GM23338 (cell line): ENCODE measurements around the gene PXYLP1. TPM values are rescaled to one million over a fixed set of nuclear protein-coding genes. Genes with fewer than 3 reads are reported as not detected.

ENCODE experiments used
- ATAC-seq: fragments of 200-7000 bp; cut with Tn5 transposase; 3 replicates; pipeline ENCODE4 v1.9.1; 2020
- DNase-seq: peaks from one replicate; pipeline ENCODE4 v3.0.0-alpha.2; 2015; ENCODE audit warnings: low spot score
- H2AFZ ChIP-seq: fragments of 200-600 bp; sonication (generic); 2 replicates; pipeline ENCODE4 v1.8.0; 2016; ENCODE audit warnings: antibody characterized with exemption, mild to moderate bottlenecking, moderate library complexity
- H3F3A ChIP-seq: fragments of 200-600 bp; sonication (generic); replicated peaks from 2 replicates; pipeline ENCODE4 v1.8.0; 2017; ENCODE audit warnings: antibody characterized with exemption, mixed run types, low read depth
- H3K27ac ChIP-seq: fragments of 200-600 bp; sonication (generic); 2 replicates; pipeline ENCODE4 v1.6.1; 2016; ENCODE audit warnings: low read depth
- H3K27me3 ChIP-seq: fragments of 200-600 bp; sonication (generic); 2 replicates; pipeline ENCODE4 v1.8.0; 2016; ENCODE audit warnings: mild to moderate bottlenecking, mixed run types, moderate library complexity; ENCODE audit not compliant: insufficient read depth
- H3K36me3 ChIP-seq: fragments of 200-600 bp; sonication (generic); 2 replicates; pipeline ENCODE4 v1.8.0; 2016; ENCODE audit warnings: mild to moderate bottlenecking; ENCODE audit not compliant: insufficient read depth
- H3K4me1 ChIP-seq: fragments of 200-600 bp; sonication (generic); 2 replicates; pipeline ENCODE4 v1.8.0; 2016; ENCODE audit warnings: mild to moderate bottlenecking, moderate library complexity; ENCODE audit not compliant: insufficient read depth
- H3K4me2 ChIP-seq: fragments of 200-600 bp; sonication (generic); 2 replicates; pipeline ENCODE4 v1.7.1; 2017; ENCODE audit warnings: mixed run types
- H3K4me3 ChIP-seq: fragments of 200-600 bp; sonication (generic); 2 replicates; pipeline ENCODE4 v1.6.1; 2016; ENCODE audit warnings: mixed run types
- H3K79me2 ChIP-seq: fragments of 200-600 bp; sonication (generic); replicated peaks from 2 replicates; pipeline ENCODE4 v1.8.0; 2017; ENCODE audit warnings: mild to moderate bottlenecking; ENCODE audit not compliant: insufficient read depth
- H3K9me2 ChIP-seq: fragments of 200-600 bp; sonication (generic); 2 replicates; pipeline ENCODE4 v1.8.0; 2017; ENCODE audit not compliant: insufficient read depth
- H4K20me1 ChIP-seq: fragments of 200-600 bp; sonication (generic); replicated peaks from 2 replicates; pipeline ENCODE4 v1.8.0; 2017; ENCODE audit warnings: mild to moderate bottlenecking; ENCODE audit not compliant: insufficient read depth
- H3K27ac Mint-ChIP-seq: 2 replicates; pipeline ENCODE4 v1.8.0; 2020; ENCODE audit warnings: inconsistent platforms, mild to moderate bottlenecking, moderate library complexity, mixed read lengths
- H3K27me3 Mint-ChIP-seq: 3 replicates; pipeline ENCODE4 v1.8.0; 2022; ENCODE audit warnings: low read depth, mild to moderate bottlenecking, moderate library complexity, mixed read lengths, inconsistent platforms; ENCODE audit not compliant: insufficient read depth, poor library complexity
- H3K36me3 Mint-ChIP-seq: 3 replicates; pipeline ENCODE4 v1.8.0; 2021; ENCODE audit warnings: low read depth, mild to moderate bottlenecking, inconsistent platforms, moderate library complexity, mixed read lengths
- H3K4me1 Mint-ChIP-seq: 3 replicates; pipeline ENCODE4 v1.8.0; 2020; ENCODE audit warnings: mild to moderate bottlenecking, inconsistent platforms, mixed read lengths
- H3K4me3 Mint-ChIP-seq: 3 replicates; pipeline ENCODE4 v1.8.0; 2021; ENCODE audit warnings: moderate library complexity, mild to moderate bottlenecking, inconsistent platforms, mixed read lengths
- H3K9me3 Mint-ChIP-seq: 3 replicates; pipeline ENCODE4 v1.8.0; 2020; ENCODE audit warnings: moderate library complexity, mild to moderate bottlenecking, inconsistent platforms, mixed read lengths
- CREB1 ChIP-seq: fragments of 250-450 bp; sonication (Bioruptor Pico); IDR thresholded peaks from 2 replicates; pipeline ENCODE4 v1.5.0; 2020; ENCODE audit warnings: low read depth, mild to moderate bottlenecking, moderate library complexity
- EZH2 ChIP-seq: fragments of 200-600 bp; sonication (generic); IDR thresholded peaks from one replicate; pipeline ENCODE4 v1.8.0; 2017; ENCODE audit warnings: antibody characterized with exemption, mild to moderate bottlenecking, low read depth; ENCODE audit not compliant: unreplicated experiment
- EZH2phosphoT487 ChIP-seq: fragments of 200-600 bp; sonication (generic); IDR thresholded peaks from one replicate; pipeline ENCODE4 v1.8.1; 2018; ENCODE audit warnings: antibody characterized with exemption; ENCODE audit not compliant: unreplicated experiment
- NANOG ChIP-seq: IDR thresholded peaks from 2 replicates; pipeline ENCODE4 v1.6.1; 2016; ENCODE audit warnings: antibody characterized with exemption, borderline replicate concordance
- POLR2AphosphoS5 ChIP-seq: IDR thresholded peaks from 2 replicates; pipeline ENCODE4 v1.6.1; 2016; ENCODE audit warnings: antibody characterized with exemption, low read depth
- STAT1 ChIP-seq: IDR thresholded peaks from one replicate; pipeline ENCODE4 v1.6.1; 2016; ENCODE audit warnings: antibody characterized with exemption; ENCODE audit not compliant: unreplicated experiment
- ZNF114 ChIP-seq: fragments of 250-450 bp; sonication (Bioruptor Pico); IDR thresholded peaks from 2 replicates; pipeline ENCODE4 v1.5.0; 2020; ENCODE audit warnings: mild to moderate bottlenecking, moderate library complexity
- ZNF331 ChIP-seq: fragments of 250-450 bp; sonication (Bioruptor Pico); IDR thresholded peaks from 2 replicates; pipeline ENCODE4 v1.5.0; 2020; ENCODE audit warnings: low read depth, mild to moderate bottlenecking, moderate library complexity
- polyA plus RNA-seq: library from polyadenylated mRNA; unstranded; fragments of >200 nt; fragmentation: Nextera tagmentation; extraction: Ambion mirVana; gene quantifications from 2 replicates; pipeline ENCODE4 v1.2.1, GENCODE V29; 2016
- total RNA-seq: library from RNA; depleted of rRNA; stranded (reverse); fragments of >200 nt; shearing (Covaris generic); gene quantifications from 2 replicates; pipeline ENCODE4 v1.2.3, GENCODE V29; 2014
- TF ChIP-seq, protein P1 (sequence below): fragments of 250-450 bp; sonication (Bioruptor Pico); IDR thresholded peaks from 2 replicates; pipeline ENCODE4 v1.5.0; 2020; ENCODE audit warnings: mild to moderate bottlenecking, moderate library complexity
- TF ChIP-seq, protein P2 (sequence below), 2 experiments: fragments of 200-600 bp in 1 of 2; sonication (generic) in 1 of 2; conservative IDR thresholded peaks; 2 replicates each; pipeline versions ENCODE4 v1.5.1 to v1.6.1; 2016 to 2017; ENCODE audit warnings: antibody characterized with exemption in 2 of 2, low read depth in 2 of 2, mild to moderate bottlenecking in 2 of 2, moderate library complexity in 1 of 2
- TF ChIP-seq, protein P3 (sequence below): IDR thresholded peaks from one replicate; pipeline ENCODE4 v1.6.1; 2018; ENCODE audit warnings: antibody characterized with exemption; ENCODE audit not compliant: unreplicated experiment

The PXYLP1 gene
- total and polyA plus RNA-seq, 2 experiments from 2014 or later: 8.9 to 20.1 TPM

DNA sequence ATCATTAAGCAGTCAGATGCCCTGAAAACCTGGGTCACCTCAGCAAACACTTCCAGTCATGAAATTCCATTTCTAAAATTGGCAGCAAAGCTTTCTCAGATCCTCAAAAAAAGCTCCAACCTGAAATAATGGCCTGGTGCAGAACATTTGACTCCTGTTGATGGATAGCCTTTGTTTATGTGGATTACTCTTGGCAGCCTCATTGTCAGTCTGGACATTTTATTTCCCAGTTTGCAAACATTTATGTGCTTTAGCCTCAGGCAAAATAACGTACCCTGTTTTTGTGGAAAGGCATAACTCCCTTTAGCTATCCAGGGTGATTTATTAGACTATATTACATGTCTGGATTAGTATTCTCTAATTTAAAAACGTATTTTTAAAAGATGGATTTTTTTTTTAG is 53.9 kb downstream of the PXYLP1 start:
- H3F3A ChIP-seq: no peaks in the 10 kb centered on the region
- no peaks in the 10 kb centered on the region for H3K4me1 ChIP-seq
- H3K4me3 ChIP-seq: no peak overlapping the region
- DNase-seq (no peak), ATAC-seq (no peak)
- Mint-ChIP-seq H3K27me3 (no peaks in the 10 kb centered on the region), H3K27ac (no peak overlapping the region), H3K4me3 (no peak overlapping the region), H3K4me1 (no peaks in the 10 kb centered on the region), H3K9me3 (no peaks in the 10 kb centered on the region; the same call in 2 of the 3 replicates), H3K36me3 (peaks cover 17% of the 10 kb centered on the region)
- TF ChIP-seq CREB1 (CRISPR knock-in tag): no peak
- H3K9me2 ChIP-seq: no peaks in the 10 kb centered on the region
- H2AFZ ChIP-seq: no peak overlapping the region
- 0 out of 2 replicates have a peak, but pooled peaks cover 3% of the 10 kb centered on the region for H4K20me1 ChIP-seq
- H3K79me2 ChIP-seq: no peaks in the 10 kb centered on the region
- no peaks in the 10 kb centered on the region for H3K27me3 ChIP-seq
- H3K27ac ChIP-seq: no peak overlapping the region
- H3K36me3 ChIP-seq: no peaks in the 10 kb centered on the region; the same call in 1 of the 2 replicates
- H3K4me2 ChIP-seq: no peak overlapping the region

DNA sequence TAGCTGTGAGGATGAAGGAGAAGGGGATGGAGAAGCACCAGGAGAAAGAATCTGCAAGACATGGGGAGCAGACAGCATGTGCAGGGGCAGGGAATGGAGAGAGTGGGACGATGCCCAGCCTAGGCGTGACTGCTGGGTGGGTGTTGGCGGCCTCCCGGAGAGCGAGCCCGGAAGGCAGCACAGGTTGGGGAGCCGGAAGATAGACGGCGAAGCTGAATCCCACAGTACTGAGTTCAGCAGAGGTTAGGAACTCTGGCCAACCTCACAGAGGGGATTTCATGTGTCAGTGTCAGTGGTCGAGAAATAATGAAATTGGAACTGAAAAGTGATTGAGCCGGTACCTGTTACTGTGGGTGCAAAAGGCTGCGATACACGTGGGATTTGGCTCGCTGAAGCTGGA is 55.2 kb downstream of the PXYLP1 start:
- Histone ChIP-seq H3K27me3 (no peaks in the 10 kb centered on the region), H3K4me3 (no peak overlapping the region)
- TF ChIP-seq POLR2AphosphoS5: no peak
- no peak for TF ChIP-seq STAT1
- TF ChIP-seq EZH2phosphoT487: no peak
- TF ChIP-seq EZH2: no peak
- TF ChIP-seq, protein P1, sequence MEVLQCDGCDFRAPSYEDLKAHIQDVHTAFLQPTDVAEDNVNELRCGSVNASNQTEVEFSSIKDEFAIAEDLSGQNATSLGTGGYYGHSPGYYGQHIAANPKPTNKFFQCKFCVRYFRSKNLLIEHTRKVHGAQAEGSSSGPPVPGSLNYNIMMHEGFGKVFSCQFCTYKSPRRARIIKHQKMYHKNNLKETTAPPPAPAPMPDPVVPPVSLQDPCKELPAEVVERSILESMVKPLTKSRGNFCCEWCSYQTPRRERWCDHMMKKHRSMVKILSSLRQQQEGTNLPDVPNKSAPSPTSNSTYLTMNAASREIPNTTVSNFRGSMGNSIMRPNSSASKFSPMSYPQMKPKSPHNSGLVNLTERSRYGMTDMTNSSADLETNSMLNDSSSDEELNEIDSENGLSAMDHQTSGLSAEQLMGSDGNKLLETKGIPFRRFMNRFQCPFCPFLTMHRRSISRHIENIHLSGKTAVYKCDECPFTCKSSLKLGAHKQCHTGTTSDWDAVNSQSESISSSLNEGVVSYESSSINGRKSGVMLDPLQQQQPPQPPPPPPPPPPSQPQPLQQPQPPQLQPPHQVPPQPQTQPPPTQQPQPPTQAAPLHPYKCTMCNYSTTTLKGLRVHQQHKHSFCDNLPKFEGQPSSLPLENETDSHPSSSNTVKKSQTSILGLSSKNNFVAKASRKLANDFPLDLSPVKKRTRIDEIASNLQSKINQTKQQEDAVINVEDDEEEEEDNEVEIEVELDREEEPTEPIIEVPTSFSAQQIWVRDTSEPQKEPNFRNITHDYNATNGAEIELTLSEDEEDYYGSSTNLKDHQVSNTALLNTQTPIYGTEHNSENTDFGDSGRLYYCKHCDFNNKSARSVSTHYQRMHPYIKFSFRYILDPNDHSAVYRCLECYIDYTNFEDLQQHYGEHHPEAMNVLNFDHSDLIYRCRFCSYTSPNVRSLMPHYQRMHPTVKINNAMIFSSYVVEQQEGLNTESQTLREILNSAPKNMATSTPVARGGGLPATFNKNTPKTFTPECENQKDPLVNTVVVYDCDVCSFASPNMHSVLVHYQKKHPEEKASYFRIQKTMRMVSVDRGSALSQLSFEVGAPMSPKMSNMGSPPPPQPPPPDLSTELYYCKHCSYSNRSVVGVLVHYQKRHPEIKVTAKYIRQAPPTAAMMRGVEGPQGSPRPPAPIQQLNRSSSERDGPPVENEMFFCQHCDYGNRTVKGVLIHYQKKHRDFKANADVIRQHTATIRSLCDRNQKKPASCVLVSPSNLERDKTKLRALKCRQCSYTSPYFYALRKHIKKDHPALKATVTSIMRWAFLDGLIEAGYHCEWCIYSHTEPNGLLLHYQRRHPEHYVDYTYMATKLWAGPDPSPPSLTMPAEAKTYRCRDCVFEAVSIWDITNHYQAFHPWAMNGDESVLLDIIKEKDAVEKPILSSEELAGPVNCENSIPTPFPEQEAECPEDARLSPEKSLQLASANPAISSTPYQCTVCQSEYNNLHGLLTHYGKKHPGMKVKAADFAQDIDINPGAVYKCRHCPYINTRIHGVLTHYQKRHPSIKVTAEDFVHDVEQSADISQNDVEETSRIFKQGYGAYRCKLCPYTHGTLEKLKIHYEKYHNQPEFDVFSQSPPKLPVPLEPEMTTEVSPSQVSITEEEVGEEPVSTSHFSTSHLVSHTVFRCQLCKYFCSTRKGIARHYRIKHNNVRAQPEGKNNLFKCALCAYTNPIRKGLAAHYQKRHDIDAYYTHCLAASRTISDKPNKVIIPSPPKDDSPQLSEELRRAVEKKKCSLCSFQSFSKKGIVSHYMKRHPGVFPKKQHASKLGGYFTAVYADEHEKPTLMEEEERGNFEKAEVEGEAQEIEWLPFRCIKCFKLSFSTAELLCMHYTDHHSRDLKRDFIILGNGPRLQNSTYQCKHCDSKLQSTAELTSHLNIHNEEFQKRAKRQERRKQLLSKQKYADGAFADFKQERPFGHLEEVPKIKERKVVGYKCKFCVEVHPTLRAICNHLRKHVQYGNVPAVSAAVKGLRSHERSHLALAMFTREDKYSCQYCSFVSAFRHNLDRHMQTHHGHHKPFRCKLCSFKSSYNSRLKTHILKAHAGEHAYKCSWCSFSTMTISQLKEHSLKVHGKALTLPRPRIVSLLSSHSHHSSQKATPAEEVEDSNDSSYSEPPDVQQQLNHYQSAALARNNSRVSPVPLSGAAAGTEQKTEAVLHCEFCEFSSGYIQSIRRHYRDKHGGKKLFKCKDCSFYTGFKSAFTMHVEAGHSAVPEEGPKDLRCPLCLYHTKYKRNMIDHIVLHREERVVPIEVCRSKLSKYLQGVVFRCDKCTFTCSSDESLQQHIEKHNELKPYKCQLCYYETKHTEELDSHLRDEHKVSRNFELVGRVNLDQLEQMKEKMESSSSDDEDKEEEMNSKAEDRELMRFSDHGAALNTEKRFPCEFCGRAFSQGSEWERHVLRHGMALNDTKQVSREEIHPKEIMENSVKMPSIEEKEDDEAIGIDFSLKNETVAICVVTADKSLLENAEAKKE (CRISPR knock-in tag): no peak
- no peak for TF ChIP-seq ZNF114 (CRISPR knock-in tag)
- TF ChIP-seq, protein P2, sequence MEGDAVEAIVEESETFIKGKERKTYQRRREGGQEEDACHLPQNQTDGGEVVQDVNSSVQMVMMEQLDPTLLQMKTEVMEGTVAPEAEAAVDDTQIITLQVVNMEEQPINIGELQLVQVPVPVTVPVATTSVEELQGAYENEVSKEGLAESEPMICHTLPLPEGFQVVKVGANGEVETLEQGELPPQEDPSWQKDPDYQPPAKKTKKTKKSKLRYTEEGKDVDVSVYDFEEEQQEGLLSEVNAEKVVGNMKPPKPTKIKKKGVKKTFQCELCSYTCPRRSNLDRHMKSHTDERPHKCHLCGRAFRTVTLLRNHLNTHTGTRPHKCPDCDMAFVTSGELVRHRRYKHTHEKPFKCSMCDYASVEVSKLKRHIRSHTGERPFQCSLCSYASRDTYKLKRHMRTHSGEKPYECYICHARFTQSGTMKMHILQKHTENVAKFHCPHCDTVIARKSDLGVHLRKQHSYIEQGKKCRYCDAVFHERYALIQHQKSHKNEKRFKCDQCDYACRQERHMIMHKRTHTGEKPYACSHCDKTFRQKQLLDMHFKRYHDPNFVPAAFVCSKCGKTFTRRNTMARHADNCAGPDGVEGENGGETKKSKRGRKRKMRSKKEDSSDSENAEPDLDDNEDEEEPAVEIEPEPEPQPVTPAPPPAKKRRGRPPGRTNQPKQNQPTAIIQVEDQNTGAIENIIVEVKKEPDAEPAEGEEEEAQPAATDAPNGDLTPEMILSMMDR (conservative IDR thresholded peaks at IDR 0.05; ENCODE audit: low read depth in 2 of 2): no peak
- TF ChIP-seq ZNF331 (CRISPR knock-in tag): no peak
- TF ChIP-seq CREB1 (CRISPR knock-in tag): no peak
- no peak for TF ChIP-seq NANOG
- TF ChIP-seq, protein P3, sequence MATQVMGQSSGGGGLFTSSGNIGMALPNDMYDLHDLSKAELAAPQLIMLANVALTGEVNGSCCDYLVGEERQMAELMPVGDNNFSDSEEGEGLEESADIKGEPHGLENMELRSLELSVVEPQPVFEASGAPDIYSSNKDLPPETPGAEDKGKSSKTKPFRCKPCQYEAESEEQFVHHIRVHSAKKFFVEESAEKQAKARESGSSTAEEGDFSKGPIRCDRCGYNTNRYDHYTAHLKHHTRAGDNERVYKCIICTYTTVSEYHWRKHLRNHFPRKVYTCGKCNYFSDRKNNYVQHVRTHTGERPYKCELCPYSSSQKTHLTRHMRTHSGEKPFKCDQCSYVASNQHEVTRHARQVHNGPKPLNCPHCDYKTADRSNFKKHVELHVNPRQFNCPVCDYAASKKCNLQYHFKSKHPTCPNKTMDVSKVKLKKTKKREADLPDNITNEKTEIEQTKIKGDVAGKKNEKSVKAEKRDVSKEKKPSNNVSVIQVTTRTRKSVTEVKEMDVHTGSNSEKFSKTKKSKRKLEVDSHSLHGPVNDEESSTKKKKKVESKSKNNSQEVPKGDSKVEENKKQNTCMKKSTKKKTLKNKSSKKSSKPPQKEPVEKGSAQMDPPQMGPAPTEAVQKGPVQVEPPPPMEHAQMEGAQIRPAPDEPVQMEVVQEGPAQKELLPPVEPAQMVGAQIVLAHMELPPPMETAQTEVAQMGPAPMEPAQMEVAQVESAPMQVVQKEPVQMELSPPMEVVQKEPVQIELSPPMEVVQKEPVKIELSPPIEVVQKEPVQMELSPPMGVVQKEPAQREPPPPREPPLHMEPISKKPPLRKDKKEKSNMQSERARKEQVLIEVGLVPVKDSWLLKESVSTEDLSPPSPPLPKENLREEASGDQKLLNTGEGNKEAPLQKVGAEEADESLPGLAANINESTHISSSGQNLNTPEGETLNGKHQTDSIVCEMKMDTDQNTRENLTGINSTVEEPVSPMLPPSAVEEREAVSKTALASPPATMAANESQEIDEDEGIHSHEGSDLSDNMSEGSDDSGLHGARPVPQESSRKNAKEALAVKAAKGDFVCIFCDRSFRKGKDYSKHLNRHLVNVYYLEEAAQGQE: no peak

More for the DNA sequence above, 55.2 kb downstream of the PXYLP1 start:
- Histone ChIP-seq H3K4me1 (no peaks in the 10 kb centered on the region), H3K27ac (no peak overlapping the region), H4K20me1 (0 out of 2 replicates have a peak, but pooled peaks cover 3% of the 10 kb centered on the region), H3K36me3 (no peaks in the 10 kb centered on the region; the same call in 1 of the 2 replicates), H3K9me2 (no peaks in the 10 kb centered on the region), H2AFZ (no peak overlapping the region), H3F3A (no peaks in the 10 kb centered on the region), H3K4me2 (no peak overlapping the region), H3K79me2 (no peaks in the 10 kb centered on the region)
- Mint-ChIP-seq H3K4me1 (no peaks in the 10 kb centered on the region), H3K4me3 (no peak overlapping the region), H3K27ac (no peak overlapping the region), H3K9me3 (no peaks in the 10 kb centered on the region; the same call in 2 of the 3 replicates), H3K36me3 (peaks cover 14% of the 10 kb centered on the region), H3K27me3 (no peaks in the 10 kb centered on the region)
- ATAC-seq (no peak), DNase-seq (no peak)
